Esophagus squamous epithelium (tissue), 5 donors: ENCODE results near the gene COPS4. TPM values are rescaled to one million over a fixed set of nuclear protein-coding genes. Genes with fewer than 3 reads are reported as not detected.

ENCODE experiments used
- DNase-seq: peaks from one replicate; lab custom pipeline; 2025; lab: John Stamatoyannopoulos, UW
- H3K27ac ChIP-seq, 4 donors: fragments of 200-600 bp; sonication (generic); one replicate each; pipeline ENCODE4 v1.5.1; 2016 to 2019; ENCODE audit warnings: mild to moderate bottlenecking in 1 of 4
- H3K27me3 ChIP-seq, 4 donors: fragments of 200-600 bp; sonication (generic); 1 replicate in 3 of 4; 2 replicates in 1 of 4; pipeline versions ENCODE4 v1.5.1 to v1.6.0; 2017 to 2021; ENCODE audit warnings: antibody characterized with exemption in 1 of 4
- H3K36me3 ChIP-seq, 3 donors: fragments of 200-600 bp; sonication (generic); one replicate each; pipeline ENCODE4 v1.5.1; 2016 to 2019
- H3K4me1 ChIP-seq, 3 donors: fragments of 200-600 bp; sonication (generic); one replicate each; pipeline ENCODE4 v1.5.1; 2017 to 2019
- H3K4me3 ChIP-seq, 4 donors: fragments of 200-600 bp; sonication (generic); 1 replicate in 3 of 4; 2 replicates in 1 of 4; pipeline ENCODE4 v1.5.1; 2016 to 2019; ENCODE audit warnings: mild to moderate bottlenecking in 2 of 4, moderate library complexity in 1 of 4
- H3K9me3 ChIP-seq, 3 donors: fragments of 200-600 bp; sonication (generic); one replicate each; pipeline ENCODE4 v1.5.1; 2016 to 2019
- CTCF ChIP-seq, 6 experiments: fragments of 450-650 bp in 4 of 6; fragments of 200-600 bp in 2 of 6; sonication (generic) in 2 of 6; IDR thresholded peaks; one replicate each; pipeline ENCODE4 v1.5.1; 2016 to 2019; ENCODE audit warnings: antibody characterized with exemption in 6 of 6, mild to moderate bottlenecking in 4 of 6, moderate library complexity in 4 of 6
- POLR2A ChIP-seq, 4 donors: fragments of 450-650 bp; IDR thresholded peaks; one replicate each; pipeline ENCODE4 v1.6.1; 2017; ENCODE audit warnings: antibody characterized with exemption in 4 of 4, mild to moderate bottlenecking in 4 of 4, moderate library complexity in 3 of 4
- WGBS, 2 donors: methylation state at CpG; one replicate each; pipeline ENCODE4 v1.1.5; 2018; 5-methylcytosine and 5-hydroxymethylcytosine counted together
- intact Hi-C: fragments of 100-400 bp; cut with DNase I; formaldehyde crosslinking; loops from one replicate; pipeline ENCODE4 v1.15.0; 2022
- total RNA-seq, 4 donors: library from RNA; depleted of rRNA; stranded (reverse); fragments of >200 nt; gene quantifications; one replicate each; pipeline ENCODE4 v1.1.0, GENCODE V29; 2016
- donor health status: DM: yes; HTN: yes; CAD: no.

Gene COPS4
- total RNA-seq, 4 donors from 2014 or later, result 22.5 to 56.8 (median 39.9) TPM

- Histone ChIP-seq H3K4me1 (peaks cover 0 to 4% (median 0%) of the 10 kb centered on the region in 3 donors), H3K9me3 (no peaks in the 10 kb centered on the region), H3K4me3 (no peak overlapping the region), H3K27ac (no peak overlapping the region), H3K36me3 (peaks cover 0 to 17% (median 0%) of the 10 kb centered on the region in 3 donors), H3K27me3 (no peaks in the 10 kb centered on the region)
- WGBS, 2 donors, result 55 to 69% methylated on average over 3 to 6 of the region's 6 CpGs
- DNase-seq, result no peak
- intact Hi-C loops, result no loop called here
- TF ChIP-seq CTCF (IDR thresholded peaks at IDR 0.05) (no peak), POLR2A (IDR thresholded peaks at IDR 0.05) (no peak)
These were observed 58.2 kb downstream of the COPS4 start for GRCh38 chr4:83093060-83093640.

- Histone ChIP-seq H3K27ac (no peak overlapping the region), H3K36me3 (peaks cover 0 to 7% (median 0%) of the 10 kb centered on the region in 3 donors), H3K4me1 (peaks cover 0 to 4% (median 0%) of the 10 kb centered on the region in 3 donors), H3K9me3 (no peaks in the 10 kb centered on the region), H3K4me3 (no peak overlapping the region), H3K27me3 (no peaks in the 10 kb centered on the region)
- TF ChIP-seq CTCF (IDR thresholded peaks at IDR 0.05), result no peak
- TF ChIP-seq POLR2A (IDR thresholded peaks at IDR 0.05), result no peak
- intact Hi-C loops, result no loop called here
- 54 to 64% methylated on average over 2 of the region's 2 CpGs for WGBS, 2 donors
- no peak for DNase-seq
These were observed 61.4 kb downstream of the COPS4 start for GRCh38 chr4:83096397-83096796.

- Histone ChIP-seq H3K27ac (no peak overlapping the region), H3K4me1 (peaks cover 0 to 11% (median 4%) of the 10 kb centered on the region in 3 donors), H3K36me3 (no peaks in the 10 kb centered on the region), H3K4me3 (no peak overlapping the region), H3K9me3 (no peaks in the 10 kb centered on the region), H3K27me3 (no peaks in the 10 kb centered on the region)
- intact Hi-C loops, result no loop called here
- no peak for DNase-seq
- no peak for TF ChIP-seq CTCF (IDR thresholded peaks at IDR 0.05)
- TF ChIP-seq POLR2A (IDR thresholded peaks at IDR 0.05), result no peak
- 92 to 96% methylated on average over 7 of the region's 7 CpGs for WGBS, 2 donors
These were observed 70.0 kb downstream of the COPS4 start for GRCh38 chr4:83104991-83105390.

GRCh38 chr4:83107631-83108030 is 72.6 kb downstream of the COPS4 start:
- intact Hi-C loops, result no loop called here
- H3K27me3 ChIP-seq, result no peaks in the 10 kb centered on the region
- no peaks in the 10 kb centered on the region for H3K9me3 ChIP-seq
- TF ChIP-seq POLR2A (IDR thresholded peaks at IDR 0.05), result no peak
- TF ChIP-seq CTCF (IDR thresholded peaks at IDR 0.05), result no peak
- 66 to 87% methylated on average over 3 to 9 of the region's 9 CpGs for WGBS, 2 donors
- no peak overlapping the region for H3K4me3 ChIP-seq
- no peaks in the 10 kb centered on the region for H3K36me3 ChIP-seq
- no peak for DNase-seq
- no peak overlapping the region for H3K27ac ChIP-seq
- H3K4me1 ChIP-seq, result peaks cover 0 to 29% (median 4%) of the 10 kb centered on the region in 3 donors

GRCh38 chr4:83108101-83108861 is 73.3 kb downstream of the COPS4 start:
- H3K36me3 ChIP-seq, result no peaks in the 10 kb centered on the region
- intact Hi-C loops, result no loop called here
- H3K4me3 ChIP-seq, result peak overlapping the region in 1 of 4 donors; percentile 81
- no peak for DNase-seq
- WGBS, 2 donors, result 79 to 86% methylated on average over 18 to 26 of the region's 26 CpGs
- no peak for TF ChIP-seq POLR2A (IDR thresholded peaks at IDR 0.05)
- TF ChIP-seq CTCF (IDR thresholded peaks at IDR 0.05), result no peak
- H3K27me3 ChIP-seq, result no peaks in the 10 kb centered on the region
- H3K27ac ChIP-seq, result no peak overlapping the region
- H3K4me1 ChIP-seq, result peaks cover 0 to 29% (median 4%) of the 10 kb centered on the region in 3 donors
- no peaks in the 10 kb centered on the region for H3K9me3 ChIP-seq
